ENCODE data around the gene FBLN1. TPM values are rescaled to one million over a fixed set of nuclear protein-coding genes. Genes with fewer than 3 reads are reported as not detected.

The FBLN1 gene
- total and polyA plus RNA-seq, 2 of the 8 experiments (the other 6 are each of a cell fraction or from before 2014, with no cell fraction given), result 159 to 168 TPM

DNA sequence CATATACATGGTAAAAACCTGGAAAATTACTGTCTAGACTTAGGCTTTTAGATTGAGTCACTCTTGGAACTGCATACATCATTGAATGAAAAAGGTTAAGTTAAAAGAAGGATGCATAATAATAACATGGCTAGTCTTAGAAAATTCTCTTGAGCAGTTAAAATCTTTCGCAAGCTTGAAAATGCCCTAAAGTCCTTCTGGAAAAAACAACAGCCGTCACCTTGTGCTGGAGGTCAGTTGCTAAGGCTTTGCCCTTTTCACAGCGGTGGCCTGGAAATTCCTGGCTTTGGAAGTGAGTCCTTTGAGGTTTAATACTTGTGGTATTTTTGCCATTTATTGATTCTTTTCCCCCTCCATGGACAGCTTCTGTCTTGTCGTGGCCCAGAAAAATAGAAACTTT is 17.4 kb upstream of the FBLN1 start:
- H3K18ac ChIP-seq (ENCODE audit: extremely low read depth, low read length), result no peak overlapping the region
- no peak for FAIRE-seq
- no peaks in the 10 kb centered on the region for H3K23me2 ChIP-seq (ENCODE audit: low read depth, low read length)
- H4K5ac ChIP-seq (ENCODE audit: insufficient read length, low read depth, low read length), result no peak overlapping the region
- H3K4me1 ChIP-seq (replicated peaks in 1 of 4; ENCODE audit: control insufficient read depth in 3 of 4, insufficient read depth in 4 of 4, low read length in 3 of 4), result no peaks in the 10 kb centered on the region
- no peak overlapping the region for H3K4me3 ChIP-seq (ENCODE audit: extremely low read depth in 1 of 4, insufficient read depth in 2 of 4, low read depth in 3 of 4, low read length in 4 of 4)
- no peak for DNase-seq (ENCODE audit: low read depth in 1 of 2, low spot score in 2 of 2)
- no peak overlapping the region for H2BK12ac ChIP-seq (ENCODE audit: low read depth, low read length)
- H2AFZ ChIP-seq (ENCODE audit: low read length), result no peak overlapping the region
- H3K14ac ChIP-seq (ENCODE audit: insufficient read length), result no peak overlapping the region
- no peaks in the 10 kb centered on the region for H3K79me1 ChIP-seq (ENCODE audit: low read depth, low read length)
- no peaks in the 10 kb centered on the region for H3K36me3 ChIP-seq (ENCODE audit: control insufficient read depth in 2 of 4, insufficient read depth in 4 of 4, low read length in 3 of 4)
- H2BK120ac ChIP-seq (replicated peaks; ENCODE audit: low read depth, low read length), result no peak overlapping the region
- H2AK5ac ChIP-seq (ENCODE audit: low read depth, low read length), result no peak overlapping the region
- no peak overlapping the region for H3K23ac ChIP-seq (ENCODE audit: insufficient read length)
- H3K9ac ChIP-seq (replicated peaks in 1 of 4; ENCODE audit: extremely low read depth in 1 of 4, low read depth in 3 of 4, low read length in 3 of 4), result no peak overlapping the region
- no peak overlapping the region for H2BK5ac ChIP-seq (ENCODE audit: low read depth, low read length)
- H3K79me2 ChIP-seq (ENCODE audit: control insufficient read depth in 1 of 2, insufficient read depth in 2 of 2, low read length in 2 of 2), result no peaks in the 10 kb centered on the region
- no peak overlapping the region for H4K8ac ChIP-seq (ENCODE audit: extremely low read depth, insufficient read depth, low read length)
- no peaks in the 10 kb centered on the region for H4K20me1 ChIP-seq (replicated peaks in 1 of 2; ENCODE audit: control insufficient read depth in 1 of 2, insufficient read depth in 2 of 2, low read length in 2 of 2)
- ChIA-PET POLR2A (ENCODE audit: partially characterized antibody) (no interaction called here), CTCF (ENCODE audit: partially characterized antibody) (interaction anchor here (1.1 kb wide), 1 partner anchor 23 kb away, joined by 3 read pairs; no protein-coding TSS in a partner anchor)
- H3K27ac ChIP-seq (ENCODE audit: low read depth, low read length), result no peak overlapping the region
- H3K27me3 ChIP-seq (replicated peaks in 1 of 4; ENCODE audit: control insufficient read depth in 3 of 4, extremely low read depth in 1 of 4, insufficient read depth in 3 of 4, low read length in 3 of 4), result no peaks in the 10 kb centered on the region; a peak in 1 of 7 replicates
- H4K91ac ChIP-seq (replicated peaks; ENCODE audit: insufficient read length, low read length), result no peak overlapping the region
- no peak overlapping the region for H3K4me2 ChIP-seq (ENCODE audit: insufficient read depth in 1 of 2, low read depth in 2 of 2, low read length in 2 of 2)
- H3K9me3 ChIP-seq (ENCODE audit: insufficient read depth in 2 of 2, low read depth in 1 of 2, low read length in 1 of 2), result peaks cover 16 to 17% of the 10 kb centered on the region in 2 experiments
- H2BK15ac ChIP-seq (ENCODE audit: low read length), result no peak overlapping the region
- H3K56ac ChIP-seq (replicated peaks; ENCODE audit: insufficient read length, low read depth, low read length), result no peak overlapping the region
- H3K4ac ChIP-seq (replicated peaks; ENCODE audit: insufficient read length, low read depth, low read length), result no peak overlapping the region
- WGBS, 2 experiments (ENCODE audit: extremely low coverage in 1 of 2, insufficient coverage in 1 of 2, insufficient read length in 1 of 2, insufficient replicate concordance in 2 of 2, low coverage in 1 of 2, low lambda C conversion rate in 2 of 2, missing lambda C conversion rate in 1 of 2), result 98% methylated on average over 4 of the region's 4 CpGs; no CpG with 5 or more reads in 1 of the 2 experiments
- no peak overlapping the region for H2BK20ac ChIP-seq (ENCODE audit: low read length)
- TF ChIP-seq NRF1 (IDR thresholded peaks at IDR 0.05; ENCODE audit: low read depth, low read length) (no peak), CREB1 (IDR thresholded peaks at IDR 0.05) (no peak), CHD1 (IDR thresholded peaks at IDR 0.05; ENCODE audit: low read depth, low read length) (no peak), RNF2 (IDR thresholded peaks at IDR 0.05; ENCODE audit: borderline replicate concordance, low read depth, low read length, missing control alignments, poor library complexity, severe bottlenecking) (no peak), EZH2 (IDR thresholded peaks at IDR 0.05; ENCODE audit: low read depth, low read length, severe bottlenecking) (no peak), BRCA1 (IDR thresholded peaks at IDR 0.05; ENCODE audit: low read depth, low read length) (no peak), TEAD4 (IDR thresholded peaks at IDR 0.05; ENCODE audit: low read depth, low read length) (no peak), FOSL1 (IDR thresholded peaks at IDR 0.05; ENCODE audit: insufficient read depth, low read depth, low read length) (no peak)
- TF ChIP-seq, protein P1, sequence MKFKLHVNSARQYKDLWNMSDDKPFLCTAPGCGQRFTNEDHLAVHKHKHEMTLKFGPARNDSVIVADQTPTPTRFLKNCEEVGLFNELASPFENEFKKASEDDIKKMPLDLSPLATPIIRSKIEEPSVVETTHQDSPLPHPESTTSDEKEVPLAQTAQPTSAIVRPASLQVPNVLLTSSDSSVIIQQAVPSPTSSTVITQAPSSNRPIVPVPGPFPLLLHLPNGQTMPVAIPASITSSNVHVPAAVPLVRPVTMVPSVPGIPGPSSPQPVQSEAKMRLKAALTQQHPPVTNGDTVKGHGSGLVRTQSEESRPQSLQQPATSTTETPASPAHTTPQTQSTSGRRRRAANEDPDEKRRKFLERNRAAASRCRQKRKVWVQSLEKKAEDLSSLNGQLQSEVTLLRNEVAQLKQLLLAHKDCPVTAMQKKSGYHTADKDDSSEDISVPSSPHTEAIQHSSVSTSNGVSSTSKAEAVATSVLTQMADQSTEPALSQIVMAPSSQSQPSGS (IDR thresholded peaks at IDR 0.05; ENCODE audit: low read length), result no peak
- TF ChIP-seq, protein P2, sequence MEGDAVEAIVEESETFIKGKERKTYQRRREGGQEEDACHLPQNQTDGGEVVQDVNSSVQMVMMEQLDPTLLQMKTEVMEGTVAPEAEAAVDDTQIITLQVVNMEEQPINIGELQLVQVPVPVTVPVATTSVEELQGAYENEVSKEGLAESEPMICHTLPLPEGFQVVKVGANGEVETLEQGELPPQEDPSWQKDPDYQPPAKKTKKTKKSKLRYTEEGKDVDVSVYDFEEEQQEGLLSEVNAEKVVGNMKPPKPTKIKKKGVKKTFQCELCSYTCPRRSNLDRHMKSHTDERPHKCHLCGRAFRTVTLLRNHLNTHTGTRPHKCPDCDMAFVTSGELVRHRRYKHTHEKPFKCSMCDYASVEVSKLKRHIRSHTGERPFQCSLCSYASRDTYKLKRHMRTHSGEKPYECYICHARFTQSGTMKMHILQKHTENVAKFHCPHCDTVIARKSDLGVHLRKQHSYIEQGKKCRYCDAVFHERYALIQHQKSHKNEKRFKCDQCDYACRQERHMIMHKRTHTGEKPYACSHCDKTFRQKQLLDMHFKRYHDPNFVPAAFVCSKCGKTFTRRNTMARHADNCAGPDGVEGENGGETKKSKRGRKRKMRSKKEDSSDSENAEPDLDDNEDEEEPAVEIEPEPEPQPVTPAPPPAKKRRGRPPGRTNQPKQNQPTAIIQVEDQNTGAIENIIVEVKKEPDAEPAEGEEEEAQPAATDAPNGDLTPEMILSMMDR (IDR thresholded peaks at IDR 0.05; ENCODE audit: control extremely low read depth in 1 of 3, insufficient read depth in 1 of 3, low read depth in 1 of 3, low read length in 3 of 3), result no peak

All from H1 (cell line).